Activated T-helper 1 cell treated with anti-CD3 and anti-CD28 coated beads, Interleukin-2, amount 50 U/mL, for 16 hours (primary cell): Measurements from ENCODE around the gene SPG11.
"Not testable (repeated sequence)": the region's sequence is repeated elsewhere in the genome, so short reads cannot be mapped to it uniquely, and the experiment has no call there.

Experiments
- DNase-seq, 2 donors: peaks; one replicate each; pipeline ENCODE4 v3.0.0-alpha.2; 2020; ENCODE audit warnings: low read depth in 1 of 2, low spot score in 1 of 2

Gene SPG11

GRCh38 chr15:44565387-44566154 lies 97.9 kb downstream of the SPG11 start:
- no peak for DNase-seq

GRCh38 chr15:44560926-44561325 lies 102.5 kb downstream of the SPG11 start:
- not testable (repeated sequence) for DNase-seq

GRCh38 chr15:44554934-44555723 lies 108.3 kb downstream of the SPG11 start:
- no peak for DNase-seq

- DNase-seq = no peak
These were observed 112.7 kb downstream of the SPG11 start for GRCh38 chr15:44550734-44551133.

GRCh38 chr15:44550256-44550655 lies 113.2 kb downstream of the SPG11 start:
- DNase-seq = no peak

GRCh38 chr15:44549152-44549551 lies 114.3 kb downstream of the SPG11 start:
- DNase-seq = not testable (repeated sequence)

- peak in 1 of 2 donors; percentile 13 for DNase-seq
These were observed 117.3 kb downstream of the SPG11 start for GRCh38 chr15:44545913-44546802.

- not testable (repeated sequence) for DNase-seq
These were observed 118.7 kb downstream of the SPG11 start for GRCh38 chr15:44544745-44545144.

GRCh38 chr15:44542596-44542995 lies 120.9 kb downstream of the SPG11 start:
- DNase-seq = no peak

GRCh38 chr15:44541282-44541958 lies 122.0 kb downstream of the SPG11 start:
- DNase-seq = no peak

- DNase-seq = no peak
These were observed 125.7 kb downstream of the SPG11 start for GRCh38 chr15:44537735-44538240.

GRCh38 chr15:44536962-44537734 lies 126.3 kb downstream of the SPG11 start, which contains the start of gene EIF3J:
EIF3J (plus strand) TSS chr15:44537147; CDS start chr15:44537195, 48 bp downstream.
- DNase-seq = peak; percentile 88 to 94

GRCh38 chr15:44536302-44536961 lies 127.0 kb downstream of the SPG11 start:
- DNase-seq = no peak

- DNase-seq = no peak
These were observed 127.8 kb downstream of the SPG11 start for GRCh38 chr15:44535523-44536301.

GRCh38 chr15:44535092-44535491 lies 128.4 kb downstream of the SPG11 start:
- no peak for DNase-seq

GRCh38 chr15:44532689-44533088 lies 130.8 kb downstream of the SPG11 start:
- DNase-seq = no peak

- not testable (repeated sequence) for DNase-seq
These were observed 131.2 kb downstream of the SPG11 start for GRCh38 chr15:44532275-44532674.

GRCh38 chr15:44530653-44531052 lies 132.8 kb downstream of the SPG11 start:
- no peak for DNase-seq
